Germinal center (tissue), 1 donor: ENCODE measurements around the gene REPS2.

Experiments used
- DNase-seq: peaks from one replicate; pipeline ENCODE4 v3.0.0; 2012; ENCODE audit warnings: mixed read lengths, low spot score

REPS2 gene

GRCh38 chrX:17005712-17006368 lies 59.4 kb downstream of the REPS2 start:
- DNase-seq = no peak

- no peak for DNase-seq
Measured at GRCh38 chrX:17007134-17007768, 60.8 kb downstream of the REPS2 start.

- no peak for DNase-seq
Measured at GRCh38 chrX:17009856-17010625, 63.6 kb downstream of the REPS2 start.

- no peak for DNase-seq
Measured at GRCh38 chrX:17012465-17012864, 66.0 kb downstream of the REPS2 start.

- DNase-seq = no peak
Measured at GRCh38 chrX:17014216-17014615, 67.8 kb downstream of the REPS2 start.

- no peak for DNase-seq
Measured at GRCh38 chrX:17017134-17017533, 70.7 kb downstream of the REPS2 start.

GRCh38 chrX:17020356-17020755 lies 73.9 kb downstream of the REPS2 start:
- no peak for DNase-seq

GRCh38 chrX:17020851-17021821 lies 74.7 kb downstream of the REPS2 start:
- no peak for DNase-seq

GRCh38 chrX:17021851-17022604 lies 75.6 kb downstream of the REPS2 start:
- no peak for DNase-seq

GRCh38 chrX:17023661-17024060 lies 77.2 kb downstream of the REPS2 start:
- no peak for DNase-seq

- DNase-seq = no peak
Measured at GRCh38 chrX:17024886-17025285, 78.4 kb downstream of the REPS2 start.

GRCh38 chrX:17025621-17026302 lies 79.3 kb downstream of the REPS2 start:
- no peak for DNase-seq

GRCh38 chrX:17027931-17028330 lies 81.5 kb downstream of the REPS2 start:
- no peak for DNase-seq

GRCh38 chrX:17028356-17028755 lies 81.9 kb downstream of the REPS2 start:
- DNase-seq = no peak

- DNase-seq = no peak
Measured at GRCh38 chrX:17030092-17030491, 83.6 kb downstream of the REPS2 start.

GRCh38 chrX:17030580-17031270 lies 84.3 kb downstream of the REPS2 start:
- no peak for DNase-seq

- DNase-seq = no peak
Measured at GRCh38 chrX:17031827-17032226, 85.4 kb downstream of the REPS2 start.

GRCh38 chrX:17032351-17032750 lies 85.9 kb downstream of the REPS2 start:
- no peak for DNase-seq

- DNase-seq = no peak
Measured at GRCh38 chrX:17033225-17033624, 86.8 kb downstream of the REPS2 start.

- DNase-seq = no peak
Measured at GRCh38 chrX:17035111-17035510, 88.7 kb downstream of the REPS2 start.
